ENCODE data around the gene FCN1.

FCN1 gene

DNA sequence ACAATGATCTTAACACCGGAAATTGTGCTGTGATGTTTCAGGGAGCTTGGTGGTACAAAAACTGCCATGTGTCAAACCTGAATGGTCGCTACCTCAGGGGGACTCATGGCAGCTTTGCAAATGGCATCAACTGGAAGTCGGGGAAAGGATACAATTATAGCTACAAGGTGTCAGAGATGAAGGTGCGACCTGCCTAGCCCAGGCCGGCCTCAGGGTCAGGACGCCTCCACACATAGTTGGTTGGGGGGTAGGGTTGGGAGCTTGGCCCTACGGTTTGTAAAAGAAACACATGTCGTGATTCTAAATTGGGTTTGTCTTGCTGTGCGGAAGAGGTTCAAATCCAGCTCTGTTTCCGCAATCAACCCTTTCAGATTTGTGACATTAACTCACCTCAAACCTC lies 30.5 kb downstream of the FCN1 start:
- no peak overlapping the region for H3K4me3 ChIP-seq (ENCODE audit: low read depth in 1 of 5, low read length in 5 of 5)
- peaks cover 0 to 6% (median 0%) of the 10 kb centered on the region in 5 donors for H3K27me3 ChIP-seq (ENCODE audit: control insufficient read depth in 5 of 5, insufficient read depth in 4 of 5, low read length in 5 of 5)
- H3K36me3 ChIP-seq (ENCODE audit: control insufficient read depth in 5 of 5, insufficient read depth in 5 of 5, low read length in 5 of 5) = peaks cover 0 to 4% (median 0%) of the 10 kb centered on the region in 5 donors
- no peak overlapping the region for H3K27ac ChIP-seq (ENCODE audit: low read depth, low read length)
- peaks cover 0 to 13% (median 0%) of the 10 kb centered on the region in 5 donors for H3K4me1 ChIP-seq (ENCODE audit: control insufficient read depth in 5 of 5, insufficient read depth in 5 of 5, low read length in 5 of 5)
- H3K9ac ChIP-seq (ENCODE audit: low read length in 5 of 5) = no peak overlapping the region
- H3K9me3 ChIP-seq (ENCODE audit: control insufficient read depth in 5 of 5, low read length in 5 of 5) = no peaks in the 10 kb centered on the region

DNA sequence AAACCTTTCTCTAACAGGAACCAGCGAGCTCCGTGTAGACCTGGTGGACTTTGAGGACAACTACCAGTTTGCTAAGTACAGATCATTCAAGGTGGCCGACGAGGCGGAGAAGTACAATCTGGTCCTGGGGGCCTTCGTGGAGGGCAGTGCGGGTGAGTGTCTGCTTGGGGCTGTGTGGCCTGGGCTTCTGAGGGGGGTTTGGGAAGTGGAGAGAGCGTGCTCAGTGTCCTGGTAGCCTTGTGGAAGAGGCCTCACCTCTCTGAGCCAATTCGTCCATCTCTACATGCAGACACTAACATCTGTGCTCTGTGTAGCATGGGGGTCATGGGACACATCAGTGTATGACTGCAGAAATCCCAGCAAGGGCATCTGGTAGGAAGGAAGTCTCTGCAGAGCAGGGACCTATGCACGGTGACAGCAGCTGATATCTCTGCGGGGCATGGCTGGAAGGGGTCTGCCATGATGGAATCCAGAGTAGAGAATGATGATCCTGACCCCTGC lies 31.2 kb downstream of the FCN1 start:
- H3K9me3 ChIP-seq (ENCODE audit: control insufficient read depth in 5 of 5, low read length in 5 of 5) = no peaks in the 10 kb centered on the region
- peaks cover 0 to 6% (median 0%) of the 10 kb centered on the region in 5 donors for H3K27me3 ChIP-seq (ENCODE audit: control insufficient read depth in 5 of 5, insufficient read depth in 4 of 5, low read length in 5 of 5)
- no peak overlapping the region for H3K4me3 ChIP-seq (ENCODE audit: low read depth in 1 of 5, low read length in 5 of 5)
- peaks cover 0 to 6% (median 0%) of the 10 kb centered on the region in 5 donors for H3K4me1 ChIP-seq (ENCODE audit: control insufficient read depth in 5 of 5, insufficient read depth in 5 of 5, low read length in 5 of 5)
- no peak overlapping the region for H3K27ac ChIP-seq (ENCODE audit: low read depth, low read length)
- no peak overlapping the region for H3K9ac ChIP-seq (ENCODE audit: low read length in 5 of 5)
- peaks cover 0 to 4% (median 0%) of the 10 kb centered on the region in 5 donors for H3K36me3 ChIP-seq (ENCODE audit: control insufficient read depth in 5 of 5, insufficient read depth in 5 of 5, low read length in 5 of 5)

DNA sequence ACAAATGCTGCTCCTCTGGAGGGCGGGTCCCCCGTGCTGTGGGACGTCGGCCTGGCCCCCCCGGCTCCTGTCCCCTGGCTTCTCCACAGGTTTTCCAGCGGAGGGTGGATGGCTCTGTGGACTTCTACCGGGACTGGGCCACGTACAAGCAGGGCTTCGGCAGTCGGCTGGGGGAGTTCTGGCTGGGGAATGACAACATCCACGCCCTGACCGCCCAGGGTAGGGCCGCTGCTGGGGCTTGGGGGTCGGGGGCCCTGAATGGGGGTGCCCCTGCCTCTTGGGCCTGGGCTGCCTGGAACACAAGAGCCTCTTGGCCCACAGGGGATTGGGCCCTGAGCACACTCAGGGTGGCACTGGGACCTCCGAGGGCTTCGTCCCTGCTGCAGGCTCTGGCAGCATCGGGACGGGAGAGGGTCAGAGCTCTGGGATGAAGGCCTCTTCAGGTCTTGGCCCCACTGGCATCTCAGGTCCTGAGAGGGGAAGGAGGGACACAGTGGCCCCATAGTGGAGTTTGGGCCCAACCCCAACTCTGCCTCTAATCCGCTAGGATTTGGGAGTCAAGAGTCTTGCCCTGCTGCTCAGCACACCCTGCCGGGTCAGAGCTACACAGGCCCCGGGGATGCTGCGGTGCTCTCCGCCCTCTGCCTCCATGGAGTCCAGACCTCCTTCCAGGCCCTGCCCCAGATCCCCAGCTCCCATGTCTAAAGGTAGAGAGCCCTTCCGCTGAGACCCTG lies 31.9 kb downstream of the FCN1 start:
- Histone ChIP-seq H3K9ac (ENCODE audit: low read length in 5 of 5) (no peak overlapping the region), H3K27ac (ENCODE audit: low read depth, low read length) (no peak overlapping the region), H3K27me3 (ENCODE audit: control insufficient read depth in 5 of 5, insufficient read depth in 4 of 5, low read length in 5 of 5) (peaks cover 0 to 6% (median 0%) of the 10 kb centered on the region in 5 donors), H3K4me1 (ENCODE audit: control insufficient read depth in 5 of 5, insufficient read depth in 5 of 5, low read length in 5 of 5) (peaks cover 0 to 6% (median 0%) of the 10 kb centered on the region in 5 donors), H3K9me3 (ENCODE audit: control insufficient read depth in 5 of 5, low read length in 5 of 5) (no peaks in the 10 kb centered on the region), H3K36me3 (ENCODE audit: control insufficient read depth in 5 of 5, insufficient read depth in 5 of 5, low read length in 5 of 5) (peaks cover 0 to 4% (median 0%) of the 10 kb centered on the region in 5 donors), H3K4me3 (ENCODE audit: low read depth in 1 of 5, low read length in 5 of 5) (no peak overlapping the region)

DNA sequence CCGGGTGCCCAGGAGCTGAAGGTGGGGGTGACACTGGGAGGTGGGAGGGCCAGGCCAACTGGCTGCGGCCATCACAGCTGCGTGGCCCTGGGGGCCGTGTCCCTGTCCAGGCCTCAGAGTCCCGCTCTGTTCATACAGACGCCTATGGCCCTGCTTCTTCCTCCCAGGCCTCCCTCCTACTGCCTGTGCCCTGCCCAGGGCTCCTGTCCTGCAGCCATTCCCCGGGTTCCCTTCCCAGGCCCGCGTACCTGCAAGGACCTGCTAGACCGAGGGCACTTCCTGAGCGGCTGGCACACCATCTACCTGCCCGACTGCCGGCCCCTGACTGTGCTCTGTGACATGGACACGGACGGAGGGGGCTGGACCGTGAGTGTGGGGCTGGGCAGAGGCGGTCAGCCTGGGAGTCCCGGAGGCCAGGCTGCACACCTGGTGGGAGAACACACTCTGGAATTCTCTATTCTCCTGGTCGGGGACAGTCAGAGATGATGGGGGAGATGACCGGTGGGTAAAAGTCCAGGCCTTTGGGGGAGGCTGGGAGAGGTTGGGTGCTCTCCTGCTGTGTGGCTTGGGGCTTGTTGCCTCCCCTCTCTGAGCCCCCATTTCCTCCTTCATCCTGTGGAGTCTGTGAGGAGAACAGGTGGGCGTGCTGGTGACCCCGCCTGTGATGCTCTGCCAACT lies 32.6 kb downstream of the FCN1 start:
- peaks cover 0 to 6% (median 0%) of the 10 kb centered on the region in 5 donors for H3K27me3 ChIP-seq (ENCODE audit: control insufficient read depth in 5 of 5, insufficient read depth in 4 of 5, low read length in 5 of 5)
- H3K36me3 ChIP-seq (ENCODE audit: control insufficient read depth in 5 of 5, insufficient read depth in 5 of 5, low read length in 5 of 5) = peaks cover 0 to 4% (median 0%) of the 10 kb centered on the region in 5 donors
- H3K9me3 ChIP-seq (ENCODE audit: control insufficient read depth in 5 of 5, low read length in 5 of 5) = no peaks in the 10 kb centered on the region
- no peak overlapping the region for H3K4me3 ChIP-seq (ENCODE audit: low read depth in 1 of 5, low read length in 5 of 5)
- H3K9ac ChIP-seq (ENCODE audit: low read length in 5 of 5) = no peak overlapping the region
- H3K4me1 ChIP-seq (ENCODE audit: control insufficient read depth in 5 of 5, insufficient read depth in 5 of 5, low read length in 5 of 5) = peaks cover 0 to 12% (median 0%) of the 10 kb centered on the region in 5 donors
- H3K27ac ChIP-seq (ENCODE audit: low read depth, low read length) = no peak overlapping the region

DNA sequence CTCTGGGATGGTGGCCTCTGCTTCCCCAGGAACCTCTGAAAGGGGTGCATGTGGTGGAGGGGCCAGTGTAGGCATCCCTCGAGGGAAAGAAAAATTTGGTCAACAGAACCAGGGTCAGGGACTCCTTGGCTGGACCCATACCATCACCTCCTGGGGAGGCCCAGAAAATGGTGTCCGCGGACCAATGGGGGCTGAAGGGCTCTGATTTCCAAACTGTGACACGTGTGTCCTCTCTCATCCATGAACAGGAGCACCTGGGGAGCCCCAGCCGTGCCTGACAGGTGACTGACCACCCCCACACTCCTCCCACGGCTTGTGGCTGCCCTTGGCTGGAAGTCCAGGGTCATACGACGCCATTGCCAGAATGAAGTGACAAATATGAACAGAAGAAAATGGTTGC lies 33.2 kb downstream of the FCN1 start:
- Histone ChIP-seq H3K4me1 (ENCODE audit: control insufficient read depth in 5 of 5, insufficient read depth in 5 of 5, low read length in 5 of 5) (peaks cover 0 to 14% (median 0%) of the 10 kb centered on the region in 5 donors), H3K27me3 (ENCODE audit: control insufficient read depth in 5 of 5, insufficient read depth in 4 of 5, low read length in 5 of 5) (peaks cover 0 to 6% (median 0%) of the 10 kb centered on the region in 5 donors), H3K9me3 (ENCODE audit: control insufficient read depth in 5 of 5, low read length in 5 of 5) (no peaks in the 10 kb centered on the region), H3K9ac (ENCODE audit: low read length in 5 of 5) (no peak overlapping the region), H3K4me3 (ENCODE audit: low read depth in 1 of 5, low read length in 5 of 5) (no peak overlapping the region), H3K36me3 (ENCODE audit: control insufficient read depth in 5 of 5, insufficient read depth in 5 of 5, low read length in 5 of 5) (peaks cover 0 to 4% (median 0%) of the 10 kb centered on the region in 5 donors), H3K27ac (ENCODE audit: low read depth, low read length) (no peak overlapping the region)

DNA sequence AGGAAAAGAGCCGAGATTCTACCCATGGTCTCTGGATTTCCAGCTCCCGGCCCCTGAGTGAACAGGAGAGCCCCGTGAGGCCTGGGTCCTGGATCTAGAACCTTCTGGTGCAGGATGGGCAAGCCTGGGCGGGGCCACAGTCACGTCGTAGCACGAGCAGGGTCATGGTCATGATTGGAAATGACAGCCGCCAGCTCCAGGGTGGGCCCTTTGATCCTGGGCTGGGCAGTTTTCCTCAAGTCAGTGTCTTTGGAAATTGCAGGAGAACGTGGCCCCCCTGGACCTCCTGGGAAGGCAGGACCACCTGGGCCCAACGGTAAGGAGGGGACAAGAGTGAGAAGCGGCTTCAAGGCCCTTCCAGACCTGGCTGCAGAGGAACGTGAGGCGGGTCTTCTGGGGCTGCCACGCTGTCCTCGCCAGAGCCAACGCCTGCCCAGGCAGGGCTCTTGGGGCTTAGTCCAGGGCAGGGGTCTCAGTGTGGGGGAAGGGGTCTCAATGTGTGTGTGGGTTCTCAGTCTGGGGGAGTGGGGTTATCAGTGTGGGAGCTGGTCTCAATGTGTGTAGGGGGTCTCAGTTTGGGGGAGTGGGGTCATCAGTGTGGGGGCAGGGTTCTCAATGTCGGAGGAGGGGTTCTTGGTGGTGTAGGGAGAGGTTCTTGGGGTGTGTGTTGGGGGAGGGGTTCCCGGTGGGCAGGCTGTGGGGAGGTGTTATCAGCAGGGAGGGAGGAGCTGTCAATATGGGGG lies 34.5 kb downstream of the FCN1 start:
- no peak overlapping the region for H3K9ac ChIP-seq (ENCODE audit: low read length in 5 of 5)
- H3K27me3 ChIP-seq (ENCODE audit: control insufficient read depth in 5 of 5, insufficient read depth in 4 of 5, low read length in 5 of 5) = peaks cover 0 to 3% (median 0%) of the 10 kb centered on the region in 5 donors
- H3K9me3 ChIP-seq (ENCODE audit: control insufficient read depth in 5 of 5, low read length in 5 of 5) = no peaks in the 10 kb centered on the region
- peaks cover 0 to 14% (median 0%) of the 10 kb centered on the region in 5 donors for H3K4me1 ChIP-seq (ENCODE audit: control insufficient read depth in 5 of 5, insufficient read depth in 5 of 5, low read length in 5 of 5)
- peaks cover 0 to 4% (median 0%) of the 10 kb centered on the region in 5 donors for H3K36me3 ChIP-seq (ENCODE audit: control insufficient read depth in 5 of 5, insufficient read depth in 5 of 5, low read length in 5 of 5)
- H3K27ac ChIP-seq (ENCODE audit: low read depth, low read length) = no peak overlapping the region
- no peak overlapping the region for H3K4me3 ChIP-seq (ENCODE audit: low read depth in 1 of 5, low read length in 5 of 5)

DNA sequence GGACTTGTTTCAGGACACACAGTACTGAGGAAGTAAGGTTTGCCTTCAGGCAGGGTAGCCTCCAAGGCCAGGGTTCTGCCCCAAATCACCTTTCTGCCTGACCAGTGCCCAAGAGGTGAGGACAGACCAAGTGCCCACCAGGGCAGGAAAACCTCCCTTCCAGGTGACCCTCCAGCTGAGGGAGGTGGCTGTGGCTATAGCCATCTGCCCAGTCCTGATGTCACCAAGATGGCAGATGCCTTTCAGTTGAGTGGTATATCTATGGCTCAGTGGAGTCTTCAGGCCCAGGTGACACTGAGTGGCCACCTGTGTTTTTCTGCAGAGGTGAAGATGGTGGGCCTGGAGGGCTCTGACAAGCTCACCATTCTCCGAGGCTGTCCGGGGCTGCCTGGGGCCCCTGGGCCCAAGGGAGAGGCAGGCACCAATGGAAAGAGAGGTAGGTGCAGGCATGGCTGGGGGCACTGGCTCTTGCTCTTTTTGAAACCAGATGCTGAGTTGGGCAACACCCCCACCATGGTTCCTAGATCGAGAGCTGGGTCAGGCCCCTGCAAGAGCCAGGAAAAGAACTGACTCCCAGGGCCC lies 35.4 kb downstream of the FCN1 start:
- Histone ChIP-seq H3K36me3 (ENCODE audit: control insufficient read depth in 5 of 5, insufficient read depth in 5 of 5, low read length in 5 of 5) (peaks cover 0 to 4% (median 0%) of the 10 kb centered on the region in 5 donors), H3K27ac (ENCODE audit: low read depth, low read length) (no peak overlapping the region), H3K9ac (ENCODE audit: low read length in 5 of 5) (no peak overlapping the region)

DNA sequence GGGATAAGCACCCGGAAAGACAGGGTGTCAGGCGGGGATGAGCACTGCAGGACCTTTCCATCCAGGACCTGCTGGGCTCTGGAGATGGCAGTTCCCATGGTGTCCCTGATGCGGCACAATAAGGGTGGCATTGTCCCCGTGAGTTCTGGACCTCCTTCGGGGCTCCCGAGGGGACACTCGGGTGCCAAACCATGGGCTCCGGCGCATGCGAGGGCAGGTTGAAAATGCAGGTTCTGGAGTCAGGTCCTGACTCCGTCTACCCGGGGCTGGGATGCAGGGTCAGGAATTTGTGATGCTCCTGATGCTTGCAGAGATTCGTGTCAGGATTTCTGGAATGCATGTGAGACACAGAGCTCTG lies 36.4 kb downstream of the FCN1 start:
- no peak overlapping the region for H3K9ac ChIP-seq (ENCODE audit: low read length in 5 of 5)
- peaks cover 0 to 3% (median 0%) of the 10 kb centered on the region in 5 donors for H3K27me3 ChIP-seq (ENCODE audit: control insufficient read depth in 5 of 5, insufficient read depth in 4 of 5, low read length in 5 of 5)
- no peaks in the 10 kb centered on the region for H3K36me3 ChIP-seq (ENCODE audit: control insufficient read depth in 5 of 5, insufficient read depth in 5 of 5, low read length in 5 of 5)
- H3K9me3 ChIP-seq (ENCODE audit: control insufficient read depth in 5 of 5, low read length in 5 of 5) = no peaks in the 10 kb centered on the region
- H3K27ac ChIP-seq (ENCODE audit: low read depth, low read length) = no peak overlapping the region
- peaks cover 0 to 8% (median 0%) of the 10 kb centered on the region in 5 donors for H3K4me1 ChIP-seq (ENCODE audit: control insufficient read depth in 5 of 5, insufficient read depth in 5 of 5, low read length in 5 of 5)
- H3K4me3 ChIP-seq (ENCODE audit: low read depth in 1 of 5, low read length in 5 of 5) = no peak overlapping the region

More for the DNA sequence above, 35.4 kb downstream of the FCN1 start:
- Histone ChIP-seq H3K9me3 (ENCODE audit: control insufficient read depth in 5 of 5, low read length in 5 of 5) (no peaks in the 10 kb centered on the region), H3K27me3 (ENCODE audit: control insufficient read depth in 5 of 5, insufficient read depth in 4 of 5, low read length in 5 of 5) (peaks cover 0 to 3% (median 0%) of the 10 kb centered on the region in 5 donors), H3K4me1 (ENCODE audit: control insufficient read depth in 5 of 5, insufficient read depth in 5 of 5, low read length in 5 of 5) (peaks cover 0 to 9% (median 0%) of the 10 kb centered on the region in 5 donors), H3K4me3 (ENCODE audit: low read depth in 1 of 5, low read length in 5 of 5) (no peak overlapping the region)

DNA sequence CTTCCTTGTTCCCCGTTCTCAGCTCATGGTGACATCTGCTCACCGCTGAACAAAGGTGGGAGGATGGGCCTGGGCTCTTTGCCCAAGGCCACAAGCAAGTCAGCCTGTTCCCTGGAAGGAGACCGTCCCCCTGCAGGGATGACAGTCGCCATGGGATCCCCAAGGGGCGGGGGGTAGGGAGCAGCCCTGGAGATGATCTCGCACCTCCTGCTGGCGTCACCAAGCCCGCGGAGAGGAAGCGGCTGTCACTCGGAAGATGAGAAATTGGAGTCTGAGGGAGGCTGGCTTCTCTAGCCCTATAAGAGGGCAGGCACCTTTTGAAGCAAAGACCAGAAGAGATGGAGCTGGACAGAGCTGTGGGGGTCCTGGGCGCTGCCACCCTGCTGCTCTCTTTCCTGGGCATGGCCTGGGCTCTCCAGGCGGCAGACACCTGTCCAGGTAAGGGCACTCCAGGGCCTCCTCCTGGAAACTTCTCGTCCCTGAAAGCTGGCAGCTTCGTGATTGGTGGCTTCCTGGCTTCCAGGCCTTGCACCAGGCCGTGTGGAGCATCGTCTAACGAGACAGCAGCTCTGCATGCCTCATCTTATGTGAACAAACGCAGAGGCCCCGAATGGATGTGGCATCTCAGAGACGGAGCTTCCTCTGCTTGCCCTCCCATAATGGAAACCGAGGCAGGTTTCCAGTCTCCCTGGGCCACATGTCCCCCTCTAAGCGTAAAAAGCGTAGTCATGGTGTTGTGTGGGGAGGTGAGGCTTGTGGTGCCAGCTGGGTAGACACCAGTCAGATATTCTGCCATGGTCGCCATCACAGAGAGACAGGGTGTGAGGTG lies 37.0 kb downstream of the FCN1 start, which contains the start of gene FCN2:
Gene FCN2, plus strand, starts transcription at position 327 of the 829 bp plus-strand sequence. Its CDS starts 12 bp downstream, at position 339.
- no peak within 1 kb of the TSS for H3K27ac ChIP-seq (ENCODE audit: low read depth, low read length)
- no peaks in the 10 kb centered on the region for H3K36me3 ChIP-seq (ENCODE audit: control insufficient read depth in 5 of 5, insufficient read depth in 5 of 5, low read length in 5 of 5)
- H3K9me3 ChIP-seq (ENCODE audit: control insufficient read depth in 5 of 5, low read length in 5 of 5) = no peaks in the 10 kb centered on the region
- no peak within 1 kb of the TSS for H3K4me3 ChIP-seq (ENCODE audit: low read depth in 1 of 5, low read length in 5 of 5)
- H3K4me1 ChIP-seq (ENCODE audit: control insufficient read depth in 5 of 5, insufficient read depth in 5 of 5, low read length in 5 of 5) = peaks cover 0 to 8% (median 0%) of the 10 kb centered on the region in 5 donors
- peaks cover 0 to 2% (median 0%) of the 10 kb centered on the region in 5 donors for H3K27me3 ChIP-seq (ENCODE audit: control insufficient read depth in 5 of 5, insufficient read depth in 4 of 5, low read length in 5 of 5)
- no peak within 1 kb of the TSS for H3K9ac ChIP-seq (ENCODE audit: low read length in 5 of 5)
